Endodermal cell (in vitro differentiated cells): ENCODE measurements around the gene RNASEH1. TPM values are rescaled to one million over a fixed set of nuclear protein-coding genes. Genes with fewer than 3 reads are reported as not detected.

Experiments
- DNase-seq: peaks from one replicate; pipeline ENCODE4 v3.0.0-alpha.2; 2017
- H3K27ac ChIP-seq: 2 replicates; pipeline ENCODE4 v1.5.1; 2013; ENCODE audit warnings: mild to moderate bottlenecking, low read depth, low read length, moderate library complexity
- H3K27me3 ChIP-seq: 2 replicates; pipeline ENCODE4 v1.6.1; 2013; ENCODE audit warnings: mild to moderate bottlenecking, low read length, moderate library complexity; ENCODE audit not compliant: insufficient read depth, control insufficient read depth, poor library complexity, severe bottlenecking
- H3K36me3 ChIP-seq: 2 replicates; pipeline ENCODE4 v1.7.0; 2013; ENCODE audit warnings: mild to moderate bottlenecking, low read length, moderate library complexity; ENCODE audit not compliant: control insufficient read depth, insufficient read depth
- H3K4me1 ChIP-seq: one replicate; pipeline ENCODE4 v1.7.0; 2013; ENCODE audit warnings: low read length; ENCODE audit not compliant: control insufficient read depth, insufficient read depth
- H3K4me3 ChIP-seq: 2 replicates; pipeline ENCODE4 v1.5.1; 2013; ENCODE audit warnings: mild to moderate bottlenecking, low read length, moderate library complexity
- H3K9ac ChIP-seq: 2 replicates; pipeline ENCODE4 v1.6.1; 2013; ENCODE audit warnings: mild to moderate bottlenecking, low read length, moderate library complexity; ENCODE audit not compliant: poor library complexity, severe bottlenecking; ENCODE audit errors: extremely low read depth
- H3K9me3 ChIP-seq: 2 replicates; pipeline ENCODE4 v1.6.1; 2013; ENCODE audit warnings: mild to moderate bottlenecking, low read length, moderate library complexity; ENCODE audit not compliant: control insufficient read depth
- H3K27ac Mint-ChIP-seq: 2 replicates; pipeline ENCODE4 v1.8.0; 2020; ENCODE audit warnings: mixed read lengths
- H3K27me3 Mint-ChIP-seq: 2 replicates; pipeline ENCODE4 v1.8.0; 2021; ENCODE audit warnings: mild to moderate bottlenecking, mixed read lengths; ENCODE audit not compliant: insufficient read depth
- H3K36me3 Mint-ChIP-seq: 2 replicates; pipeline ENCODE4 v1.8.0; 2020; ENCODE audit warnings: low read depth, mixed read lengths
- H3K4me1 Mint-ChIP-seq: 2 replicates; pipeline ENCODE4 v1.8.0; 2020; ENCODE audit warnings: mixed read lengths
- H3K4me3 Mint-ChIP-seq: 2 replicates; pipeline ENCODE4 v1.8.0; 2020; ENCODE audit warnings: mild to moderate bottlenecking, moderate library complexity, mixed read lengths
- H3K9me3 Mint-ChIP-seq: 2 replicates; pipeline ENCODE4 v1.8.0; 2020; ENCODE audit warnings: mild to moderate bottlenecking, mixed read lengths
- WGBS, 2 experiments: methylation state at CpG; one replicate each; pipeline versions ENCODE4 v1.1.5 to v1.1.7; 2013; ENCODE audit warnings: missing lambda C conversion rate in 2 of 2, mixed read lengths in 1 of 2; ENCODE audit not compliant: insufficient coverage in 1 of 2, insufficient read length in 1 of 2; 5-methylcytosine and 5-hydroxymethylcytosine counted together
- total RNA-seq, 2 donors: library from RNA; stranded (reverse); fragmentation: NEBNext Ultra II Directional in 1 of 2; extraction: Animal tissue kit (Norgen Biotek cat#: 25700) in 1 of 2; gene quantifications; 2 replicates in 1 of 2; 3 replicates in 1 of 2; pipeline ENCODE4 v1.2.1, GENCODE V29; 2021
- TF ChIP-seq, protein P1 (sequence below): fragments of 200-600 bp; sonication (generic); conservative IDR thresholded peaks from 2 replicates; pipeline ENCODE4 v1.5.0; 2021; ENCODE audit warnings: antibody characterized with exemption, mild to moderate bottlenecking

Gene RNASEH1
- total RNA-seq, 2 donors from 2014 or later: 28.2 to 35.2 TPM

DNA sequence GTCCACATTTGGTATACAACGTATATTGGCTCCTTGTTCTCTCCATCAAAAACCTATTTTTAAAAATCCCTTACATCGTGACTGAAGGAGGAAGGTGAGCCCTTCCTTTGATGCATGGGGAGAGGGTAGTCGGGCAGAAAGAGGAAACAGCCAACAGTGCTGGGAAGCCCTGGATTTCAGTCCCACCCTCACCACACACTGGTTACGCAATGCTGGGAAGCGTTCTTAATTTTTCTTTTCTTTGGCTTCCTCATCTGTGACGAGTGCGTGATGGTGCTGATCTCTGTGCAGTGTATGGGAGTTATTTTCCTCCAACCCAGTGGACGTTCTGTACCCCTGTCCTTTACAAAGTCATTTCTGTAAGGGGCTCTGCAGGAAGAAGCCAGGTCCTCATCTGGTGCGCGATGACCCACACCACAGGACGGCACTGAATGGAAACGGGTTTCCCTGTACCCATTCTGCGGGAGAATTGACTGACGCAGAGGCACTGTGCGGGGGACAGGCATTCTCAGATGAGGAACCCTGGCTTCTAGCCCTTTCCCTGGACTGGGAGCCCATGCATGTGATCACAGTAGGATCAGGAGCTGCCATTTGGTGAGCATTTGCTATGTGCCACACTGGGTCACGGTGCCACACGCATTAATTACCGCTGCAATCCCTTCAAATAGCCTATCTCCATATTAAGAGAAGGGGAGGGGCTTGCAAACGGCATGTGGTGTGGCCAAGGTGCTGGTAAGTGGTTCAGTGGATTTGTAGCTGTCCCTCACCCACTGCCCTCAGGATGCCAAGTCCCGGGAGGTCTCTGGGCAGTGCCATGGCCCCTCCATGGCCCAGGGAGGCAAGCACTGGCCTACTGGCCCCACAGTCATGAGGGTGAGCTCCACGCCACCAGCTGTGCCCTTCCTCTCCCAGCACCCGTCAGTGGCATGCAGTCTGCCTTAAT is 41.0 kb upstream of the RNASEH1 start:
- Histone ChIP-seq H3K9ac (no peak overlapping the region), H3K27ac (no peak overlapping the region), H3K4me3 (no peak overlapping the region), H3K36me3 (no peaks in the 10 kb centered on the region), H3K9me3 (no peaks in the 10 kb centered on the region), H3K4me1 (peaks cover 9% of the 10 kb centered on the region), H3K27me3 (no peaks in the 10 kb centered on the region)
- no peak overlapping the region for H3K27ac Mint-ChIP-seq
- H3K4me3 Mint-ChIP-seq: no peak overlapping the region
- no peaks in the 10 kb centered on the region for H3K36me3 Mint-ChIP-seq
- H3K27me3 Mint-ChIP-seq: peaks cover 26% of the 10 kb centered on the region
- no peaks in the 10 kb centered on the region for H3K9me3 Mint-ChIP-seq
- peaks cover 23% of the 10 kb centered on the region for H3K4me1 Mint-ChIP-seq
- DNase-seq: no peak
- 92 to 93% methylated on average over 9 to 22 of the region's 22 CpGs for WGBS, 2 experiments
- TF ChIP-seq, protein P1, sequence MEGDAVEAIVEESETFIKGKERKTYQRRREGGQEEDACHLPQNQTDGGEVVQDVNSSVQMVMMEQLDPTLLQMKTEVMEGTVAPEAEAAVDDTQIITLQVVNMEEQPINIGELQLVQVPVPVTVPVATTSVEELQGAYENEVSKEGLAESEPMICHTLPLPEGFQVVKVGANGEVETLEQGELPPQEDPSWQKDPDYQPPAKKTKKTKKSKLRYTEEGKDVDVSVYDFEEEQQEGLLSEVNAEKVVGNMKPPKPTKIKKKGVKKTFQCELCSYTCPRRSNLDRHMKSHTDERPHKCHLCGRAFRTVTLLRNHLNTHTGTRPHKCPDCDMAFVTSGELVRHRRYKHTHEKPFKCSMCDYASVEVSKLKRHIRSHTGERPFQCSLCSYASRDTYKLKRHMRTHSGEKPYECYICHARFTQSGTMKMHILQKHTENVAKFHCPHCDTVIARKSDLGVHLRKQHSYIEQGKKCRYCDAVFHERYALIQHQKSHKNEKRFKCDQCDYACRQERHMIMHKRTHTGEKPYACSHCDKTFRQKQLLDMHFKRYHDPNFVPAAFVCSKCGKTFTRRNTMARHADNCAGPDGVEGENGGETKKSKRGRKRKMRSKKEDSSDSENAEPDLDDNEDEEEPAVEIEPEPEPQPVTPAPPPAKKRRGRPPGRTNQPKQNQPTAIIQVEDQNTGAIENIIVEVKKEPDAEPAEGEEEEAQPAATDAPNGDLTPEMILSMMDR: no peak

DNA sequence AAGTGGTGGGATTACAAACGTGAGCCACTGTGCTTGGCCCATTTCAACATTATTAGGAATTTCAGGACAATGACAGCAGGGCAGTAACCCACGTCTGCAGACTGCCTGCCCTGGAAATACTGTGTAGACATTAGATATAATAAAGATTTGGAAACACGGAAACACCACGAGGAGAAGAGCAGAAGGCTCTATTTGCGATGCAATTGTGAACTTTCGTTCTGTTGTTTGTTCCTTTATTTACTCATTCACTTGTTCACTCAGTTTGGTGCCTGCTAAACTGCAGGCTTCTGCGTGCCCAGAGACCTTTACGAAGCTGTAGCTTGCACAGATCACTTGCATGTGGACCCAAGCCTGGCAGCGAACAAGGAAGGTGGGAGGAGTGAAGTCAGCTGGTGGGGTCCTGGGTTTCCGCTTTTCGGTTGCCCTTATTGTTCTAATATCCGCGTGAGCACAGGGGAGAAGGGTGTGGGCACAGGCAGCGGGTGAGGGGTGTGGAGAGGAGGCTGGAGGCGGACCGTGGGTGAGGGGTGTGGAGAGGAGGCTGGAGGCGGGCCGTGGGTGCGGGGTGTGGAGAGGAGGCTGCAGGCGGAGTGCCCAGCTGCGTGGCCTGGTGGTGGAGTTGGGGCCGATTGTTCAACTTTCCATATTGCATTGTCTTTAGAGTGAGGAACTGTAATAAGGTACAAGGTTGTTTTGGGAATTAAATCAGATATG is 40.2 kb upstream of the RNASEH1 start:
- no peaks in the 10 kb centered on the region for H3K36me3 ChIP-seq
- H3K4me3 ChIP-seq: no peak overlapping the region
- peaks cover 9% of the 10 kb centered on the region for H3K4me1 ChIP-seq
- Mint-ChIP-seq H3K27me3 (peaks cover 28% of the 10 kb centered on the region), H3K27ac (no peak overlapping the region), H3K4me3 (no peak overlapping the region), H3K36me3 (peaks cover 2% of the 10 kb centered on the region), H3K9me3 (peaks cover 2% of the 10 kb centered on the region), H3K4me1 (peaks cover 23% of the 10 kb centered on the region)
- H3K9ac ChIP-seq: no peak overlapping the region
- no peak overlapping the region for H3K27ac ChIP-seq
- TF ChIP-seq, protein P1: no peak
- H3K9me3 ChIP-seq: no peaks in the 10 kb centered on the region
- DNase-seq: no peak
- no peaks in the 10 kb centered on the region for H3K27me3 ChIP-seq
- 84 to 85% methylated on average over 5 to 20 of the region's 22 CpGs for WGBS, 2 experiments

DNA sequence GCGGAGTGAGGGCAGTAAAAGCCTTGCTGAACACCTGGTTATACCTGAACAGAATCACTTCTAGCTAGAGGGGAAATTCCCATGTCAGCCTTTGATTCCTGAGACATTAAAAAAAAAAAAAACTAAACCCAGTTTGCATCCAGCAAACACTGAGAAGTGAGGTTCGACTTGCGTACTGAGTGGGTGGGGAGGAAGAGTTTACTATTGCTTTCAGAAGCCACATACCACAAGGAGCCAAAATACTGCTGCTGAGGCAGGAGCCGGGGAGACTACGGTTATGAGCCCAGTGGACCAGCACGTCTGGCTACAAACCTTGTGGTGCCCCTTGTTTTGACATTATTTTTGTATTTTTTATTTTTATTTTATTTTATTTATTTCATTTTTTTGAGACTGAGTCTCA is 39.4 kb upstream of the RNASEH1 start:
- no peak overlapping the region for H3K27ac Mint-ChIP-seq
- peaks cover 23% of the 10 kb centered on the region for H3K27me3 Mint-ChIP-seq
- H3K36me3 Mint-ChIP-seq: peaks cover 9% of the 10 kb centered on the region
- no peaks in the 10 kb centered on the region for H3K27me3 ChIP-seq
- H3K9me3 ChIP-seq: no peaks in the 10 kb centered on the region
- H3K9me3 Mint-ChIP-seq: peaks cover 9% of the 10 kb centered on the region
- H3K9ac ChIP-seq: no peak overlapping the region
- H3K4me1 ChIP-seq: peaks cover 9% of the 10 kb centered on the region
- no peak overlapping the region for H3K27ac ChIP-seq
- peaks cover 23% of the 10 kb centered on the region for H3K4me1 Mint-ChIP-seq
- no peaks in the 10 kb centered on the region for H3K36me3 ChIP-seq
- DNase-seq: no peak
- H3K4me3 ChIP-seq: no peak overlapping the region
- no peak overlapping the region for H3K4me3 Mint-ChIP-seq
- WGBS, 2 experiments: 95 to 100% methylated on average over 1 to 6 of the region's 6 CpGs
- TF ChIP-seq, protein P1: no peak
